ENCODE measurements around the gene CCS.
"Not testable (repeated sequence)": the region's sequence is repeated elsewhere in the genome, so short reads cannot be mapped to it uniquely, and the experiment has no call there.

The CCS gene

GRCh38 chr11:66581261-66581660 lies 11.7 kb upstream of the CCS start:
- no peak for DNase-seq (ENCODE audit: low read depth)
- TF ChIP-seq, protein P1, sequence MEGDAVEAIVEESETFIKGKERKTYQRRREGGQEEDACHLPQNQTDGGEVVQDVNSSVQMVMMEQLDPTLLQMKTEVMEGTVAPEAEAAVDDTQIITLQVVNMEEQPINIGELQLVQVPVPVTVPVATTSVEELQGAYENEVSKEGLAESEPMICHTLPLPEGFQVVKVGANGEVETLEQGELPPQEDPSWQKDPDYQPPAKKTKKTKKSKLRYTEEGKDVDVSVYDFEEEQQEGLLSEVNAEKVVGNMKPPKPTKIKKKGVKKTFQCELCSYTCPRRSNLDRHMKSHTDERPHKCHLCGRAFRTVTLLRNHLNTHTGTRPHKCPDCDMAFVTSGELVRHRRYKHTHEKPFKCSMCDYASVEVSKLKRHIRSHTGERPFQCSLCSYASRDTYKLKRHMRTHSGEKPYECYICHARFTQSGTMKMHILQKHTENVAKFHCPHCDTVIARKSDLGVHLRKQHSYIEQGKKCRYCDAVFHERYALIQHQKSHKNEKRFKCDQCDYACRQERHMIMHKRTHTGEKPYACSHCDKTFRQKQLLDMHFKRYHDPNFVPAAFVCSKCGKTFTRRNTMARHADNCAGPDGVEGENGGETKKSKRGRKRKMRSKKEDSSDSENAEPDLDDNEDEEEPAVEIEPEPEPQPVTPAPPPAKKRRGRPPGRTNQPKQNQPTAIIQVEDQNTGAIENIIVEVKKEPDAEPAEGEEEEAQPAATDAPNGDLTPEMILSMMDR (IDR thresholded peaks at IDR 0.05; ENCODE audit: insufficient read depth, low read depth, low read length, missing control alignments): no peak
- H3K4me3 ChIP-seq (ENCODE audit: low read length): no peak overlapping the region

DNA sequence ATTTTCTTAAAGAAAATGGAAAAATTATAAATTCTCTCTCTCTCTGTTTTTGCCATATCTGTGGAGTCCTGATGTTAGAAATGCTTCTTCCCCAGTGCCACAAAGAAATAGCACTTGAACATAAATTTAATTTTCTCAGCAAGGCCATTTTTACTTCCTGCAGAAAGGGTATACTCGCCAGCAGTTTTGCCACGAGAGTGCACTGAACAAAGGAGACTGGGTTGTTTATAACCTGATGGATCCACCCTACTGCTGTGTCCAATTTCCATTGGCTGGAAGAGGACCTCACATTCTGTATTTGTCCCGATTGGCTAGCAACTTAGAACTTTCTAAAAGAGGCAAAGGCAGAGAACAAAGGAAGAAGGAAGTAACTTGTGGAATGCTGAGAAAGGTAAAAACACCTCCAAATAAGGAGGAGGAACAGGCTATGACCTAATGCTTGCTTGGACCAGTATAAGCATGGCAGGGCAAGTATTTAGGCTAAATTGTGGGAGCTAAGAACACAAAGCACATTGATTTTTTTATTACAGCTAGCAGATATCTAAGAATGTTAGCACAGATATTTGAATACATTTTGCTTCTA lies 10.3 kb upstream of the CCS start:
- not testable (repeated sequence) for H3K4me3 ChIP-seq (ENCODE audit: low read length); DNase-seq (ENCODE audit: low read depth)

DNA sequence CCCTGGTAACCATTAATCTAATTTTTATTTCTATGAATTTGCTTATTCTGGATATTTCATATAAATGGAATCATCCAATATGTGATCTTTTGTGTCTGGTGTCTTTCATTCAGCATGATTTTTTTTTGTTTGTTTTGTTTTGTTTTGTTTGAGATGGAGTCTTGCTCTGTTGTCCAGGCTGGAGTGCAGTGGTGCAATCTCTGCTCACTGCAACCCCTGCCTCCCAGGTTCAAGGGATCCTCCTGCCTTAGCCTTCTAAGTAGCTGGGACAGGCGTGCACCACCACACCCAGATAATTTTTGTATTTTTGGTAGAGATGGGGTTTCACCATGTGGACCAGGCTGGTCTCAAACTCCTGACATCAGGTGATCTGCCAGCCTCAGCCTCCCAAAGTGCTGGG lies 7.5 kb upstream of the CCS start:
- H3K4me3 ChIP-seq (ENCODE audit: low read length); DNase-seq (ENCODE audit: low read depth): not testable (repeated sequence)

- TF ChIP-seq, protein P1 (IDR thresholded peaks at IDR 0.05; ENCODE audit: insufficient read depth, low read depth, low read length, missing control alignments): no peak
- DNase-seq (ENCODE audit: low read depth): no peak
- H3K4me3 ChIP-seq (ENCODE audit: low read length): no peak overlapping the region
Measured at GRCh38 chr11:66586136-66586535, 6.8 kb upstream of the CCS start.

- H3K4me3 ChIP-seq (ENCODE audit: low read length); DNase-seq (ENCODE audit: low read depth): not testable (repeated sequence)
Measured at GRCh38 chr11:66589315-66589714, 3.7 kb upstream of the CCS start.

DNA sequence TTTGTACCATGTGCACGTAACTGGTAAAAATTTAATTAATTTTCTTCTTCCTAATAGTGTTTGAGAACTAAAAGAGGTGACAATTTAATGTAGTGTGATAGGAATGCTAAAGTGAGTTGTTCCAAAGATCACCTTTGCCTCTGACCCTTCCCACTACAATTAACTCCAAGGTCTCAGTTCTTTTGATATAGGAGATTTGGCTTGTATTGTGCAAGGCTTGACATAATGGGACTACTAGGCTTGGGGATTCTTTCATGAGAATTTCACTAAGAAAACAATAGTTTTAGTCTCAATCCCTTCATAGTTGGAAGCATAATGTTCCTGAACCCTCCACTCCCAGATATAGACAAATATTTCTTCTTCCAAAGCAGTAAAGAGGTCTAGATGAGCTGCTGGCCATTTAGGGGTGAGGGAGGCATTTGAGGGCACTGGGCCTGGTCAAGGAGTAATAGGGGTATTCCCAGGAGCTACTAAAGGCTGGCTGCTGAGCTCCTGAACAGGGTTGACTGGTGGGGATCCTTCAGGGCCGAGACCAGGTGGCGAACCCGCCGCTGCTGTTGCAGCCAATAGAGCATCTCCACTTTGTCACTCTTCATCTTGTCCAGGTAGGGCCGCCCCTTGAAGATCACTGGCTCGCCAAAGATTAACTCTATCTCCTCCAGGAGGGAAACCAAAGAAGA lies 2.8 kb upstream of the CCS start:
- H3K4me3 ChIP-seq (ENCODE audit: low read length): no peak overlapping the region
- no peak for DNase-seq (ENCODE audit: low read depth)
- TF ChIP-seq, protein P1 (IDR thresholded peaks at IDR 0.05; ENCODE audit: insufficient read depth, low read depth, low read length, missing control alignments): no peak

- TF ChIP-seq, protein P1 (IDR thresholded peaks at IDR 0.05; ENCODE audit: insufficient read depth, low read depth, low read length, missing control alignments): no peak
- H3K4me3 ChIP-seq (ENCODE audit: low read length): no peak overlapping the region
- no peak for DNase-seq (ENCODE audit: low read depth)
Measured at GRCh38 chr11:66591175-66591574, 1.8 kb upstream of the CCS start.

GRCh38 chr11:66593303-66593635 lies 284 bp downstream of the CCS start:
- peak overlapping the region; percentile 89 for H3K4me3 ChIP-seq (ENCODE audit: low read length)
- DNase-seq (ENCODE audit: low read depth): no peak

More at GRCh38 chr11:66593303-66593635, 284 bp downstream of the CCS start:
- TF ChIP-seq, protein P1 (IDR thresholded peaks at IDR 0.05; ENCODE audit: insufficient read depth, low read depth, low read length, missing control alignments): no peak

Data from epithelial cell of esophagus (primary cell).